Activated naive CD4-positive, alpha-beta T cell treated with anti-CD3 and anti-CD28 coated beads, Interleukin-2, amount 50 U/mL, for 24 hours (primary cell): Measurements from ENCODE around the gene CDK18.

Source experiments
- H3K27ac Mint-ChIP-seq: one replicate; pipeline ENCODE4 v1.8.0; 2021; ENCODE audit warnings: mild to moderate bottlenecking, mixed read lengths
- H3K27me3 Mint-ChIP-seq: one replicate; pipeline ENCODE4 v1.8.0; 2021; ENCODE audit warnings: mixed read lengths
- H3K36me3 Mint-ChIP-seq: one replicate; pipeline ENCODE4 v1.8.0; 2021; ENCODE audit warnings: mixed read lengths
- H3K4me1 Mint-ChIP-seq: one replicate; pipeline ENCODE4 v1.8.0; 2021; ENCODE audit warnings: mixed read lengths
- H3K4me3 Mint-ChIP-seq: one replicate; pipeline ENCODE4 v1.8.0; 2021; ENCODE audit warnings: mild to moderate bottlenecking, mixed read lengths
- H3K9me3 Mint-ChIP-seq: one replicate; pipeline ENCODE4 v1.8.0; 2021; ENCODE audit warnings: mixed read lengths

The CDK18 gene

DNA sequence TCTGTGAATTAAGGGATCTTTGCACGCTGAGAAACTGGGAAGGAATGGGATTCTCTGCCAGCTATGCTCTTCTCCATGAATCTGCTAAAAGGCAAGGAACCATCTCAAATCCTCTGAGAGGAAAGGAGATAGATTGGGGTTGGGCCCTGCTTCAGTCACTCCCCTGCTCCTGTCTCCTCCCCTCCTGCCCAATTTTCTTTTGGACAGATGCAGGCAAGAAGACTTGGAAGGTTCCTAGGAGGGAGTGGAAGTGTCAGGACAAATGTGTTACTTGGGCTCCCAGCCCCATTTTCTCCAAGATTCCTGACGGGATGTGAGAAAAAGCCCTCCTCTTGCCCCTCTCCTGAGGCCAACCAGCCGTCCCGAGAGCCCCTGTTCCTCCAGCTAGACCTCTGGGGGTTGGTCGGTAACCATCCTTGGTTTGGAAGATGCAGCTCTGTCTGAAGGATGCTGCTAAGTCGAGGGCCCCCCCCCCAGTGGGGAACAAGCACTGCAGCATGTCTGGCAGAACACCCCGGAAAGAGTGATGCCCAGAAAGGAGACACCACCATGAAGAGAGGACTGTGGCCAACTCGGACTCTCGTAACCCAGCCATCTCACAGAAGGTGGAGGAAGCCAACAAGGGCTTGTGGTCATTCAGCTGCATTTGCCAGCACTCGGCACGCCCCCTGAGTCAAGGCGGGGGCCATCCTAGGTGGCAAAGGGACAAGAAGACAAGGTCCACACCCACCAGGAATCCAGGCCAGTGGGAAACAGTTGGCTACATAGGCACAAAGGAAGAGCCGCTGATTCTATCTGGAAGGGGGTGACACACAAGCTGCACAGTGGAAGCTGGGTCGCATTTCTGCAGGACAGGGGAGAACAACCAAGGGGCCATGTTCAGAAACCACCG, 43.7 kb downstream of the CDK18 start:
- Mint-ChIP-seq H3K27me3 (peaks cover 25% of the 10 kb centered on the region), H3K4me1 (no peaks in the 10 kb centered on the region), H3K4me3 (no peak overlapping the region), H3K9me3 (no peaks in the 10 kb centered on the region), H3K27ac (no peak overlapping the region), H3K36me3 (no peaks in the 10 kb centered on the region)

DNA sequence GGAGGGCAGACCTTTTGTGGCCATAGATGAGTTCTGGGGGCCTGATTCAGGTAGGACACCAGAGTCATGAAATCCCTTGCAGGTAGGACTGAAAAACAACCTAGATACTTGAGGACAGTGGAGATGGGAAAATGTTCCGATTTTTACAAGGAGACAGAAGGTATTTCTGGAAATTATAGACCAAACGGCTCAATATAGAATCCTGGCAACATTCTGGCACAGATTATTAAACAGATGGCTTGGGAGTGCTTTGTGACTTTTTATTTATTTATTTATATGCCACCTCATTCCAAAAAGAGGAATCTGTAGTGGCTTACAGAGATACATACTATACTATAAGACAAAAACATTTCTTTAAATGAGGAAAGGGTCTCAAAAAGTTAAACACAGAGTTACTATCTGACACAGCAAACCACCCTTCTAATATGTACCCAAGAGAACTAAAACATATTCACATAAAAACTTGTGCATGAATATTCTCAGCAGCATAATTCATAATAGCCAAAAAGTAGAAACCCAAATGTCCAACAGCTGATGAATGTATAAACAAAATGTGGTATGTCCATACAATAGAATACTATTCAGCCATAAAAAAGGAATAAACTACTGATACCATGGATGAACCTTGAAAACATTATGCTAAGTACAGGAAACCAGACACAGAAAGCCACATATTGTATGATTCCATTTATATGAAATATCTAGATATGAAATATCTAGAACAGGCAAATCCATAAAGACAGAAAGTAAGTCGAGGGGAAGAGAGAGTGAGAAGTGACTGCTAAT, 49.8 kb downstream of the CDK18 start:
- no peak overlapping the region for H3K27ac Mint-ChIP-seq
- H3K4me1 Mint-ChIP-seq = no peaks in the 10 kb centered on the region
- H3K27me3 Mint-ChIP-seq = peaks cover 40% of the 10 kb centered on the region
- H3K36me3 Mint-ChIP-seq = peaks cover 8% of the 10 kb centered on the region
- H3K9me3 Mint-ChIP-seq = peaks cover 16% of the 10 kb centered on the region
- H3K4me3 Mint-ChIP-seq = no peak overlapping the region

DNA sequence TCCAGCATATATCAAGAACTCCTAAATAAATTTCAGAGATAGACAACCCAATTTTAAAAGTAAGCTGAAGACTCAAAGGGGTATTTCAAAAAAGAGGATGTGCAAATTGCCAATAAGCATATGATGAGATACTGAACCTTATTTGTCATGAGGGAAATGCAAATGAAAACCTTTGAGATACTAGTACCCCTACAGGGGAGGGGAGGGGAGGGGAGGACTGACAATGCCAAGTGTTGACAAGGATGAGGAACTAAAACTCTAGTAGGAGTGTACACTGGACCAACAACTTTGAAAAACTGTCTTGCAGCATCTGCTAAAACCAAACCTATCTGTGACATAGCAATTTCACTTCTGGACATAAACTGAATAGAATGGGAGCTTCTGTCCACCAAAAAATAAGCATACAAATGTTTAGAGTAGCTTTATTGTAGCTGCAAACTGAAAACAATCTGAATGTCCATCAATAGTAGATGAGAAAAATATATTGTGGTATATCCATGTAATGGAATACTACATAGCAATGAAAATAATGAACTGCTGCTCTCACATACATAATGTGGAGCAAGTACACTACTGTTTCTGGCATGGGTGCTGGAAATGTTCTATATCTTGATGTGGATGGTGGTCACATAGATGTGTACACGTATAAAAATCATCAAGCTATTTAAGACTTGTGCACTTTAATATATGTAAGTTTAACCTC, 57.2 kb downstream of the CDK18 start:
- Mint-ChIP-seq H3K4me1 (no peaks in the 10 kb centered on the region), H3K36me3 (no peaks in the 10 kb centered on the region), H3K9me3 (peaks cover 9% of the 10 kb centered on the region), H3K4me3 (no peak overlapping the region), H3K27me3 (peaks cover 31% of the 10 kb centered on the region), H3K27ac (no peak overlapping the region)

DNA sequence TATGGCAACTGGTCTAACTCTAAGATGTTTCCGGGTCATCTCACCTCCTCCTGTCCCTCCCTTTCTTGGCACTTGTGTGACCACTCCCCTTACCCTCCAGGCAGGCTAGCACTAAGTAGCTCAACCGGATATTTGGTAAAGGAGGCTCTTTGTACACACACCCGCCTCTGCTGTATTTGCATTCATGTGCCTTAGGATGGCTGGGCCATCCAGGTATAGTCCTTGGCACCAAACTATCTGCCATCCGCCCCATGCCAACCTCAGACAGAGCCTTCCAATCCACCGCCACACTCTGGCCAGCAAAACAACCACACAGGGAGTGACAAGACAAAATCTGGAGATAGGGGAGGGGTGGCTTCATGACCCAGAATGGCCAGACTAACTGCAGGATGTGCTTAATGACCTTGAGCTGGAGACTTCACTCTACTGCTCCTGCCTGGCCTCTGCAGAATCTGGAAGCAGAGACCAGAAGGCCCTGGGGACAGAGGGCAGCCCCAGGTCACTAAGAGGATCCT, 59.5 kb downstream of the CDK18 start:
- H3K9me3 Mint-ChIP-seq = peaks cover 9% of the 10 kb centered on the region
- H3K36me3 Mint-ChIP-seq = no peaks in the 10 kb centered on the region
- no peak overlapping the region for H3K4me3 Mint-ChIP-seq
- no peak overlapping the region for H3K27ac Mint-ChIP-seq
- H3K4me1 Mint-ChIP-seq = peaks cover 4% of the 10 kb centered on the region
- peaks cover 32% of the 10 kb centered on the region for H3K27me3 Mint-ChIP-seq

DNA sequence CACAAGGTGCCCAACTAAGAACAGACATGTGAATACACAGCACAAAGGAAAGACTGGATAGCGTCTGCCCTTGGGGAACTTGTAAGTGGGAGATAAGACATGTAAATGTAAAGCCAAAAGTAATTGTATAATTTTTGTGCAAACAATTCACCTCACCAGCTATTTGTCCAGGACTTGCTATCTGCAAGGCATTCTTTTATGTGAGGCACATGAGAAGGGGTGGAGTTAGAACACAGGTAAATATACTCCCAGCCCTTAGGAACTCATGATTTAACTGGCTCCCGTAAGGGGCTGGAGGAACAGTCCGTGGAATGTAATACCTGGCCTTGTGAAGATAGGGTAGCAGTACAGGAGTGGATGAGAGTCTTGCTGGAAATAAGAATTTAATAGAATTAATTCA, 61.3 kb downstream of the CDK18 start:
- Mint-ChIP-seq H3K4me1 (peaks cover 4% of the 10 kb centered on the region), H3K27ac (peak overlapping the region; percentile 57), H3K27me3 (peaks cover 27% of the 10 kb centered on the region), H3K4me3 (no peak overlapping the region), H3K36me3 (no peaks in the 10 kb centered on the region), H3K9me3 (peaks cover 5% of the 10 kb centered on the region)

GRCh38 chr1:205567716-205568115, 63.2 kb downstream of the CDK18 start:
- H3K27me3 Mint-ChIP-seq = peaks cover 21% of the 10 kb centered on the region
- no peak overlapping the region for H3K27ac Mint-ChIP-seq
- no peaks in the 10 kb centered on the region for H3K36me3 Mint-ChIP-seq
- H3K4me1 Mint-ChIP-seq = peaks cover 4% of the 10 kb centered on the region
- H3K9me3 Mint-ChIP-seq = no peaks in the 10 kb centered on the region
- no peak overlapping the region for H3K4me3 Mint-ChIP-seq

DNA sequence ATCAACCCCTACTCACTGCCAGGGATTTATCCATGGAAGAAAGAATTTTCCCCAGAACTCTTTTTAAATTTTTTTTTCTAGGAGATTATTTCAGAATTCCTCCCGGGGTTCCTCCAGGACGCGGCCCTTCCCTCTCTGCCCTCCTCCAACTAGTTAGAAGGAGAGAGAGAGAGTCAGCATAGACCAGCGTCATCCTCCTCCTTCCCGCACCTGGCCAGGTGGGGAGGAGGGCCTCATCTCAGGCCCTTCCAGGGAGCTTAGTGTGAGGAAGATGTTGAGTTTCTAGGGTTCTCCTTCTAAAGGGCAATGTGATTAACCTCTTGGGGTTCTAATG, 63.6 kb downstream of the CDK18 start:
- Mint-ChIP-seq H3K4me1 (peaks cover 4% of the 10 kb centered on the region), H3K27me3 (peaks cover 21% of the 10 kb centered on the region), H3K27ac (no peak overlapping the region), H3K4me3 (peak overlapping the region; percentile 73), H3K36me3 (no peaks in the 10 kb centered on the region), H3K9me3 (no peaks in the 10 kb centered on the region)

DNA sequence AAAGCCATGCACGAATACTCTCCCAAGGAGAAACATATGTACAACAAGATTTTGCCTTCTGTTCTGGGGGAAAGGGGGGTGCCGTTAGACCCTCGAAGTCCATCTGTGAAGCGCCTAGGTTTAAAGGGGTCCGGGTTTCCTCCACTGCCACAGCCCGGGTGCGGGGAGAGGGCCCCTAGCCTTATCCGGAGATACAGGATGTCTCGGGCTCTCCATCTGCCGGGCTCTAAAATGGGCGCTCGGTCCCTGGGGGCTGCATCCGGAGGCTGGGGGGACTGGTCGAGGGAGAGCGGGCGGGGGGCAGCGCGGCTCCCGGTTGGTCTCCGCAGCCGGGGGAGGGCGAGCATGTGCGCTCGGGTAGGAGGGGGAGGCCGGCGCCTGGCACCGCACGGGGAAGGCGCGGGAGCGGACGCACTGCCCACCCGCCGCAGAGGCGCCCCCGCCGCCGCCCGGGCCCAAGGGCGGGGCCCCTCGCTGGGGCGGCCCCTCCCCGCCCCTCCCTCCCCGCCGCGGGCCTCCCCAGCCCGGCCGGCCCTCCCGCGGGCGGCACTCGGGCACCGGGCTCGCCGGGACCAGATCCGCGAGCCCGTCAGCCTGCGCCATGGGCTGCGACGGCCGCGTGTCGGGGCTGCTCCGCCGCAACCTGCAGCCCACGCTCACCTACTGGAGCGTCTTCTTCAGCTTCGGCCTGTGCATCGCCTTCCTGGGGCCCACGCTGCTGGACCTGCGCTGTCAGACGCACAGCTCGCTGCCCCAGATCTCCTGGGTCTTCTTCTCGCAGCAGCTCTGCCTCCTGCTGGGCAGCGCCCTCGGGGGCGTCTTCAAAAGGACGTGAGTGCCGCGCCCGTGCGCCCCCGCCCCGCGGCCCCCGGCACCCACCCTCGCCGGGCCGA, 64.2 kb downstream of the CDK18 start:
- Mint-ChIP-seq H3K36me3 (no peaks in the 10 kb centered on the region), H3K27me3 (peaks cover 21% of the 10 kb centered on the region), H3K9me3 (no peaks in the 10 kb centered on the region), H3K4me3 (peak overlapping the region; percentile 73), H3K4me1 (peaks cover 4% of the 10 kb centered on the region), H3K27ac (no peak overlapping the region)

GRCh38 chr1:205569411-205570172, 65.1 kb downstream of the CDK18 start:
- Mint-ChIP-seq H3K9me3 (no peaks in the 10 kb centered on the region), H3K4me1 (peaks cover 4% of the 10 kb centered on the region), H3K4me3 (peak overlapping the region; percentile 54), H3K27ac (no peak overlapping the region), H3K27me3 (peaks cover 21% of the 10 kb centered on the region), H3K36me3 (no peaks in the 10 kb centered on the region)

- Mint-ChIP-seq H3K27ac (no peak overlapping the region), H3K9me3 (no peaks in the 10 kb centered on the region), H3K27me3 (peaks cover 21% of the 10 kb centered on the region), H3K4me1 (peaks cover 4% of the 10 kb centered on the region), H3K4me3 (peak overlapping the region; percentile 54), H3K36me3 (no peaks in the 10 kb centered on the region)
Observed at GRCh38 chr1:205570173-205570501, 65.7 kb downstream of the CDK18 start.

- H3K27me3 Mint-ChIP-seq = peaks cover 17% of the 10 kb centered on the region
Observed at GRCh38 chr1:205570796-205571537, 66.5 kb downstream of the CDK18 start.

DNA sequence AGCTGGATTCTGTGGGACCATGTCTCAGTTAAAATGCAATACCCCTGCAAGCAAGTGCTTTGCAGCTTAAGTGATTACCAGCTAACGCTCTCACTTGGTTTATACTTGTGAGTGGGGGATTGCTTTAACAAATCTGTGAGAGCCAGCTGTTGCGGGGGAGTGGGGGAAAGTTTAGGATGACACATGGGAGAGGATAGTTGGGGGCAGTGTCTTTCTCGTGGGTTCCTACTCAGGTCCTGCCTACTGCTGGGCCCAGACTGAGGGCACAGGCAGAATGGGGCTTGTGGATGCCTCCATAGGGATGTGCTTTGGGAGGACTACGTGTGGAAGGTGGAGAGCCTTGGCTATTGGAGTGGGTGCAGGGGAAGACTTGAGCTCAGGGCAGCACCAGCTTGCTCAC, 67.3 kb downstream of the CDK18 start:
- no peaks in the 10 kb centered on the region for H3K36me3 Mint-ChIP-seq
- H3K4me3 Mint-ChIP-seq = no peak overlapping the region
- no peak overlapping the region for H3K27ac Mint-ChIP-seq
- no peaks in the 10 kb centered on the region for H3K9me3 Mint-ChIP-seq
- H3K27me3 Mint-ChIP-seq = peaks cover 13% of the 10 kb centered on the region
- peaks cover 4% of the 10 kb centered on the region for H3K4me1 Mint-ChIP-seq

More at GRCh38 chr1:205570796-205571537, 66.5 kb downstream of the CDK18 start:
- Mint-ChIP-seq H3K27ac (no peak overlapping the region), H3K4me3 (no peak overlapping the region), H3K9me3 (no peaks in the 10 kb centered on the region), H3K36me3 (no peaks in the 10 kb centered on the region), H3K4me1 (peaks cover 4% of the 10 kb centered on the region)

DNA sequence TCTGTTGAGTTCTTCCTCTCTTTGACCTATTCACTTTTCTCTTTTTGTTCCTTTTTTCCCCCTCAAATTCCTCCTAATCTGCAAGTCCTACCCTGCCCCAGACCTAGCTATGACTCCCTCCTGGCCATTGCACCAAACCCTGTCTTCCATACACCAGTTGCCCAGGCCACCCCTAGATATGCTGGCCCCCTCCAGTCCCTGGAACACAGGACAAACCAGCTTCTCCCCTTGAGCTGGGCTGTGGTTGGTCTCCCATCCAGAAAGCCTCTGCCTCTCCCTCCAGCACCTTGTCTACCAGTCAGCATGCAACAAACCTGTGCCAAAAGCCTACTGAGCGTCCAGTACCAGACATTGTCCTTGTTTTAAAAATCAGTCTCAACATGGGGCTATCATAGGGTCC, 68.0 kb downstream of the CDK18 start:
- peaks cover 7% of the 10 kb centered on the region for H3K27me3 Mint-ChIP-seq
- H3K4me3 Mint-ChIP-seq = no peak overlapping the region
- no peaks in the 10 kb centered on the region for H3K36me3 Mint-ChIP-seq
- no peaks in the 10 kb centered on the region for H3K9me3 Mint-ChIP-seq
- H3K4me1 Mint-ChIP-seq = peaks cover 4% of the 10 kb centered on the region
- no peak overlapping the region for H3K27ac Mint-ChIP-seq
